ENCODE data around the gene IBTK. TPM values are rescaled to one million over a fixed set of nuclear protein-coding genes. Genes with fewer than 3 reads are reported as not detected.
"Not testable (repeated sequence)": the region's sequence is repeated elsewhere in the genome, so short reads cannot be mapped to it uniquely, and the experiment has no call there.

The IBTK gene
- total RNA-seq, 1 donor from 2014 or later = 37.7 TPM

DNA sequence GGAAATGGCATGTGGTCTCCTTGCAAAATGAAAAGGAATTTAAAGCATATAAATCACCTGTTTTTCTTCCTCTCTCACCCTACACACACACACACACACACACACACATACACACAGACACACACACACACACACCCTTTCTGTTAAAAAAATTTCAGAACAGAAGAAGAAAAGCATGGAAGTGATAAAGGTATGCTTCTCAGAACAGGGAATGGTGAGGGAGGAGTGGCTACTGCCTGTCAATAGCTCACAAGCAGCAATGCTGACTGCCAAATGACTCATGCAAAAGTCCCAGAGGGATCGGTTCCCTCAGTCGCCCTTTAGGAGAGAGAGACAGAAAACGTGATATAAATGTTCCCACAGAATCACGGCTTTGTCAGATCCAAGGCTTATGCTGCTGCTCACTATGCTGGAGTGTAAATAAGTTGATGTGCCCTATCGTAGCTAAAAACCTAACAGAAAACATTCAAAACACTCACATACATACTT is 102.6 kb downstream of the IBTK start:
- Mint-ChIP-seq H3K4me1 (peaks cover 2% of the 10 kb centered on the region), H3K4me3 (no peak overlapping the region), H3K27ac (no peak overlapping the region), H3K36me3 (ENCODE audit: low read depth) (no peaks in the 10 kb centered on the region), H3K27me3 (no peaks in the 10 kb centered on the region), H3K9me3 (no peaks in the 10 kb centered on the region)
- intact Hi-C loops (cut with micrococcal nuclease) = no loop called here
- DNase-seq = no peak

GRCh38 chr6:82144007-82144851 is 103.3 kb downstream of the IBTK start:
- peaks cover 2% of the 10 kb centered on the region for H3K4me1 Mint-ChIP-seq
- no peak overlapping the region for H3K4me3 Mint-ChIP-seq
- no peak overlapping the region for H3K27ac Mint-ChIP-seq
- DNase-seq = no peak
- H3K36me3 Mint-ChIP-seq (ENCODE audit: low read depth) = no peaks in the 10 kb centered on the region
- H3K9me3 Mint-ChIP-seq = no peaks in the 10 kb centered on the region
- no peaks in the 10 kb centered on the region for H3K27me3 Mint-ChIP-seq
- intact Hi-C loops (cut with micrococcal nuclease) = no loop called here

- Mint-ChIP-seq H3K36me3 (ENCODE audit: low read depth) (no peaks in the 10 kb centered on the region), H3K27ac (no peak overlapping the region), H3K4me3 (no peak overlapping the region), H3K27me3 (no peaks in the 10 kb centered on the region), H3K4me1 (peaks cover 2% of the 10 kb centered on the region), H3K9me3 (no peaks in the 10 kb centered on the region)
- intact Hi-C loops (cut with micrococcal nuclease) = no loop called here
- no peak for DNase-seq
Measured at GRCh38 chr6:82143041-82143481, 104.5 kb downstream of the IBTK start.

- Mint-ChIP-seq H3K36me3 (ENCODE audit: low read depth) (no peaks in the 10 kb centered on the region), H3K9me3 (no peaks in the 10 kb centered on the region), H3K27me3 (no peaks in the 10 kb centered on the region), H3K4me1 (peaks cover 2% of the 10 kb centered on the region), H3K4me3 (no peak overlapping the region), H3K27ac (no peak overlapping the region)
- DNase-seq = no peak
- intact Hi-C loops (cut with micrococcal nuclease) = no loop called here
Measured at GRCh38 chr6:82142524-82142923, 105.0 kb downstream of the IBTK start.

DNA sequence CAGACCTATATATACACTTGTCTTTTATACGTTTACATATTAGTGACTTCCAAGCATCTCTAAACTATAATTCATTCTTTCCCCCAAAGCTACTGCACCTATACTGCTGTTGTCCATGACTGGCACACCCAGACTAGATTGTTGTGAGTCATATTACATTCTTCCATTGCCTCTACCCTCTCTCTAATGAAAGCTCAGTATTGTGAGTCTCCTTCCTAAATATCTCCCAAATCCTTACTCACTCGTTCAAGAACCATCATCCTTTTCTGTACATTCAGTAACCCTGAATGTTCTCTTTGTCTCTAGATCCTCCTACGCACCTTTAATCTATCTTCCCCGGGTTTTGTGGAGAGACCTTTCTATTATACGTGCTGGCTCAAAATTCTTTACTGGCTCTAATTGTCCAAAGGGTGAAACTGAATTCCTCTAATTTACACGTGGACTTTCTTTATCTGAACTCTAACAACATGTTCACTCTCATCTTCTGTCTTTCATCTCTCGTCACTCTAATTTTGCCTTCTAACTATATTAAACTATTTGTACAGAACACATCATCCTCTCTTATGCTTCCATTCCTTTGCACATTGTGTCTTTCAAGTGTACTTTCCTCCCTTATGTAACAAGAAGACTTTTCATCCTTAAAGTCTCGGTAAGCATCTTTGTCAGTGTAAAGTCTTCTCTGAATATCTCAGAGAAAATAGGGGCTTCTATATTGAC is 109.3 kb downstream of the IBTK start:
- Mint-ChIP-seq H3K36me3 (ENCODE audit: low read depth) (no peaks in the 10 kb centered on the region), H3K4me3 (no peak overlapping the region), H3K9me3 (no peaks in the 10 kb centered on the region), H3K27ac (no peak overlapping the region), H3K27me3 (no peaks in the 10 kb centered on the region), H3K4me1 (no peaks in the 10 kb centered on the region)
- intact Hi-C loops (cut with micrococcal nuclease) = no loop called here
- DNase-seq = no peak

DNA sequence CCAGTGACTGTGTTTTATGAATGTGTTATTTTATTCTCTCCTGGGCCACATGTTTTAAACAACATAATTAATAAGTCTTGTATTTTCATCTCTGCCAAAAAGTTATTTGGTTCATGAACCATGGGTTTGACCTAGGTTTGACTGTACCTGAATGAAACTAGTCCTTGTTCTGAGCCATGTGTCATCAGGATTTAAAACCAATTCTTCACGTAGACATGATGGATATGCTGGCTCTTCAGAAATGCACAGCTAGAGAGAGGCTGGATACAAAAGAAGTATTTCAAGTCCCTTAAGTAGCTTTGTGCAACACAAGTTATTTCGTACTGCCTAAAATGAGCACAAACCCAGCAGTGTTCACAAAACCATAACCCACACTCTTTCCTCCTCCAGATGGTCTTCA is 116.1 kb downstream of the IBTK start:
- no peak for DNase-seq
- intact Hi-C loops (cut with micrococcal nuclease) = no loop called here
- Mint-ChIP-seq H3K4me1 (no peaks in the 10 kb centered on the region), H3K27ac (no peak overlapping the region), H3K36me3 (ENCODE audit: low read depth) (no peaks in the 10 kb centered on the region), H3K4me3 (no peak overlapping the region), H3K27me3 (no peaks in the 10 kb centered on the region), H3K9me3 (peaks cover 5% of the 10 kb centered on the region)

DNA sequence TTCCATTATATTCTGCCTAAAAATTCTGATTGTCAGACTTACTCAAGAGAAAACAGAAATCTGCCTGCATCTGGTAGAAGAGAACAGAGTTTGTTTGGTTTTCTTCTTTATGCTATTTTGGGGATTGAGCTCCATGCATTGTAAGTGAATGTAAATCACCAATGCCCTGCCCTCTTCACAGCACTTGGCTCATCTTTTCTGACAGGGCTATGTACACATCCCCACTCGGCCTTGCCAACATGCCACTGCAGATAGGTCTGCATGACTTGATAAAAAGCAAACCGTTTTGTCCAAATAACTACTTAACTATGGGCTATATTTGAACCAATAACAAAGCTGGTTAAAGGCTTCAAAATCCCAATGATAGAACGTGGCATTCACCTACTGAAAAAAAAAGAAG is 117.7 kb downstream of the IBTK start:
- Mint-ChIP-seq H3K4me1 (no peaks in the 10 kb centered on the region), H3K9me3 (peaks cover 5% of the 10 kb centered on the region), H3K36me3 (ENCODE audit: low read depth) (no peaks in the 10 kb centered on the region), H3K27me3 (no peaks in the 10 kb centered on the region), H3K27ac (no peak overlapping the region), H3K4me3 (no peak overlapping the region)
- intact Hi-C loops (cut with micrococcal nuclease) = no loop called here
- DNase-seq = no peak

- H3K9me3 Mint-ChIP-seq; H3K4me3 Mint-ChIP-seq; H3K4me1 Mint-ChIP-seq; H3K27ac Mint-ChIP-seq; intact Hi-C loops (cut with micrococcal nuclease); DNase-seq; H3K36me3 Mint-ChIP-seq (ENCODE audit: low read depth); H3K27me3 Mint-ChIP-seq: not testable (repeated sequence)
Measured at GRCh38 chr6:82128973-82129372, 118.6 kb downstream of the IBTK start.

DNA sequence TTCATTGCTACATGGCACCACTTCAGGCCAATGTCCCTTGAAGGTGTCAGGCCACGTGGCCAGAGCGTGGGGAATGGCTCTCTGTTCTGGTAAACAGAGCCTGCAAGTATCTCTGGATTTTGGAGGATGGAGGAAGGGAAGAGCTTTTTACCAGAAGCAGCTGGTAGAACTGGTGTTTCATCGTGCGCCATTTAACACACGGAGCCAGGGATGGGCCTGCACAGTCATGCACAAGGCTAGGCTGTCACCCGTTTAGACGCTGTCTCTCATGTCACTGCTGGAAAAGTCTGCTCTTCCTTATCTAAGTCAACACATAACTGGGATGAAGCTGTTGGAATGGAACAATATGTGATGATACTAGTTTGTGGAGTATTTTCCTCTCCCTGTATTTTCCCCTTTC is 123.9 kb downstream of the IBTK start:
- Mint-ChIP-seq H3K4me1 (no peaks in the 10 kb centered on the region), H3K36me3 (ENCODE audit: low read depth) (no peaks in the 10 kb centered on the region), H3K27me3 (no peaks in the 10 kb centered on the region), H3K4me3 (no peak overlapping the region), H3K9me3 (peaks cover 5% of the 10 kb centered on the region), H3K27ac (no peak overlapping the region)
- intact Hi-C loops (cut with micrococcal nuclease) = no loop called here
- no peak for DNase-seq

Other genes with a start within 250 kb of the IBTK start
- not detected in 2 replicates for gene TPBG, start 116.1 kb upstream of the IBTK start, total RNA-seq

Measured in activated CD4-positive, alpha-beta T cell treated with anti-CD3 and anti-CD28 coated beads, Interleukin-2, amount 10 ng/mL, durations not matched to agents 24 days and 14 days (primary cell).